NCI-H1417 (cell line): ENCODE results near the gene VPS39.
"Not testable (repeated sequence)": the region's sequence is repeated elsewhere in the genome, so short reads cannot be mapped to it uniquely, and the experiment has no call there.

Experiments used
- DNase-seq, 3 experiments: peaks; one replicate each; lab custom pipeline; 2025; lab: John Stamatoyannopoulos, UW

Gene VPS39

GRCh38 chr15:42207674-42208579, at the start of gene VPS39:
TSS of gene VPS39 (minus strand) at chr15:42208304. CDS start at chr15:42208153, 151 bp downstream.
- DNase-seq, result peak; percentile 69 to 82 (median 72)

- no peak for DNase-seq
Measured at GRCh38 chr15:42253300-42253699, 45.2 kb upstream of the VPS39 start.

GRCh38 chr15:42240823-42241222, 32.7 kb upstream of the VPS39 start:
- DNase-seq, result no peak

- DNase-seq, result no peak
Measured at GRCh38 chr15:42239528-42240182, 31.6 kb upstream of the VPS39 start.

GRCh38 chr15:42233107-42233506, 25.0 kb upstream of the VPS39 start:
- DNase-seq, result no peak

- DNase-seq, result no peak
Measured at GRCh38 chr15:42232606-42233005, 24.5 kb upstream of the VPS39 start.

- DNase-seq, result no peak
Measured at GRCh38 chr15:42231088-42231487, 23.0 kb upstream of the VPS39 start.

- not testable (repeated sequence) for DNase-seq
Measured at GRCh38 chr15:42228981-42229380, 20.9 kb upstream of the VPS39 start.

- DNase-seq, result no peak
Measured at GRCh38 chr15:42228036-42228435, 19.9 kb upstream of the VPS39 start.

GRCh38 chr15:42226648-42227047, 18.5 kb upstream of the VPS39 start:
- no peak for DNase-seq

- no peak for DNase-seq
Measured at GRCh38 chr15:42220216-42220615, 12.1 kb upstream of the VPS39 start.

- no peak for DNase-seq
Measured at GRCh38 chr15:42218953-42219592, 11.0 kb upstream of the VPS39 start.

GRCh38 chr15:42217568-42217967, 9.5 kb upstream of the VPS39 start:
- DNase-seq, result no peak

- DNase-seq, result no peak
Measured at GRCh38 chr15:42215913-42216829, 8.1 kb upstream of the VPS39 start.

GRCh38 chr15:42214600-42214999, 6.5 kb upstream of the VPS39 start:
- no peak for DNase-seq

GRCh38 chr15:42213511-42213910, 5.4 kb upstream of the VPS39 start:
- no peak for DNase-seq

- DNase-seq, result no peak
Measured at GRCh38 chr15:42210696-42211095, 2.6 kb upstream of the VPS39 start.

- no peak for DNase-seq
Measured at GRCh38 chr15:42206406-42206805, 1.7 kb downstream of the VPS39 start.

- no peak for DNase-seq
Measured at GRCh38 chr15:42203891-42204290, 4.2 kb downstream of the VPS39 start.

GRCh38 chr15:42202653-42203052, 5.5 kb downstream of the VPS39 start:
- DNase-seq, result no peak

GRCh38 chr15:42201801-42202200, 6.3 kb downstream of the VPS39 start:
- DNase-seq, result no peak

GRCh38 chr15:42199126-42199525, 9.0 kb downstream of the VPS39 start:
- DNase-seq, result no peak
